ENCODE results near the gene SNAPC2.
"Not testable (repeated sequence)": the region's sequence is repeated elsewhere in the genome, so short reads cannot be mapped to it uniquely, and the experiment has no call there.

Gene SNAPC2

DNA sequence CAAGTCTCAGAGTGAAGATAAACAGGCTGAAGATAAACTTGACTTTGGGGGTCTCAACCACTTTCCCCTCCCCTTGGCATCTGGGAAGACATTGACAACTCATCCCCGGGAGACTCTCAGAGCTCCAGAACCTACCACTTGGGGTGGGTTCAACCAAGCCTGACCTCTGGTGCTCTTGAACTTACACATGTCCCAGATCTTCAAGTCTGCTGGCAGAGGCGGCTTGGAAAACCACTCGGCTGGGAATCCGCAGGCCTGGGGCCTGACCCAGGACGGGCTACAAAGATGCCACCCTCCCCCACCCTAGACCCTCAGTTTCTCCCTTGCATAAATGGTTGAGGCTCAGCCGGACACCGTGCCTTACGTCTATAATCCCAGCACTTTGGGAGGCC, 31.3 kb upstream of the SNAPC2 start:
- DNase-seq (ENCODE audit: low spot score): no peak

DNA sequence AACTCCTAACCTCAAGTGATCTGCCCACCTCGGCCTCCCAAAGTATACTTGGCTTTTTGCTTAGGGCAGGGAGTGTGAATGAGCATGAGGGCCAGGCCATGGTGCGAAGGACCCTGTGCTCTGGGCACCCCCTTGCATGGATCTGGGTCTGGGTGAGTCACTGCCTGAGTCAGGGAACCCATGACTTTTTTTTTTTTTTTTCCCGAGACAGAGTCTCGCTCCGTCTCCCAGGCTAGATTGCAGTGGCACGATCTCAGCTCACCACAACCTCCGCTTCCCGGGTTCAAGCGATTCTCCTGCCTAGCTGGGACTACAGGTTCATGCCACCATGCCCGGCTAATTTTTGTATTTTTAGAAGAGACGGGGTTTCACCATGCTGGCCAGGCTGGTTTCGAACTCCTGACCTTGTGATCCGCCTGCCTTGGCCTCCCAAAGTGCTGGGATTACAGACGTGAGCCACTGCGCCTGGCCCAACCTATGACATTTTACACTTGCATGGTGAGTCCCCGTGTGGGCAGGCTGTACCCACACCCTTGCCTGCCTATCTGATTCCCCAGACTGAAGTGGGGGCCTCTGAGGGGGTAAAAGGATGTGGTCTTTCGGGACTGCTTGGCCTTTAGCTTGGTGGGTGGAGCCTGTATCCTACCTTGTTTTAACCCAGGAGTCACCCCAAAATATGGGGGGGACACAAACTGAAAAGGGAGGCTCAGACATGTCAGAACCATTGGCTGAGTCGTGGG, 26.6 kb upstream of the SNAPC2 start:
- not testable (repeated sequence) for DNase-seq (ENCODE audit: low spot score)

DNA sequence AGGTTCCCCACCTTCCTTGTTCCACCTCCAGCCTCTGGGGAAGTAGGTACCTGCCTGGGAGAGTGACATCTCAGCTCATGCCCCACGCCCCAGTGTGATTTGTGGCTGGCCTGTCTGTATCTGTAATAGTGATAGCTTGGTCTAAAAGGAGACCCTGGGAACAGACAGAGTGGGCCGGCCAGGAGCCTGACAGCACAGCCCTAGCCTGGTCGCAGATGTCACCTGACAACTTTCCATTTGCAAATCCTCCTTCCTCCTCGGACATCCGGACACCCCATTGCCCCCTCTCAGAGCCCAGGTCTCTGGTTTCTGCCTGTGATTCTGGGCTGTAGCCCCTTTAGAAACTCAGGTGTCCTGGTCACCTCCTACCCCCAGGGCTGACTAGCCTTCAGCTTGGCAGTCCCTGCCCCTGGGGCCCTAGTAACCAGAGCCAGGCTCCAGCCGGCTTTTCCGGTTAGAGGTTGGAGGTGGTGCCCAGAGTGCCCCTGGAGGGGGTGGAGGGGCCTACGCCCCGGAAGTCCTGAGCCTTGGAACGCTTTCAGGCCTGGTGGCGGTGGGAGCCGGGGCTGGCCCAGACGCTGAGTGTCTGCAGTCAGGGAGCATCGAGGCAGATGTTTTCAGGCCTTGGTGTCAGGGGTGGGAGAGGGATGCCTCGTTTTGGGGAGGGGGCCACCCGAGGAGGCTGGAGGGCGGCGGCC, 25.4 kb upstream of the SNAPC2 start:
- no peak for DNase-seq (ENCODE audit: low spot score)

DNA sequence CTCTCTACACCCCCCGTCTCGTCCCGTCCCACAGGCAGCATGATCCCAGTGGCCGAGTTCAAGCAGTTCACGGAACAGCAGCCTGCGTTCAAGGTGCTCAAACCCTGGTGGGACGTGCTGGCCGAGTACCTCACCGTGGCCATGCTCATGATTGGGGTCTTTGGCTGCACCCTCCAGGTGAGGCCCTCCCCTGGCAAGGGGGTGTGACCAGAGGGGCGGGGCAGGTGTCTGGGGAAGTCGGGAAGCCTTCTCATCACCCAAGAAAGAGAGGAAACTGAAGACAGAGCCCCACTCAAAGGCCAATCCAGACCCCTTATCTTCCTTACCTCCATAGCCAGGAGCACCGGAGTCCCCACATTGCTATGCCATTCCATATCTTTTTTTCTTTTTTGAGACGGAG, 24.6 kb upstream of the SNAPC2 start:
- DNase-seq (ENCODE audit: low spot score): no peak

DNA sequence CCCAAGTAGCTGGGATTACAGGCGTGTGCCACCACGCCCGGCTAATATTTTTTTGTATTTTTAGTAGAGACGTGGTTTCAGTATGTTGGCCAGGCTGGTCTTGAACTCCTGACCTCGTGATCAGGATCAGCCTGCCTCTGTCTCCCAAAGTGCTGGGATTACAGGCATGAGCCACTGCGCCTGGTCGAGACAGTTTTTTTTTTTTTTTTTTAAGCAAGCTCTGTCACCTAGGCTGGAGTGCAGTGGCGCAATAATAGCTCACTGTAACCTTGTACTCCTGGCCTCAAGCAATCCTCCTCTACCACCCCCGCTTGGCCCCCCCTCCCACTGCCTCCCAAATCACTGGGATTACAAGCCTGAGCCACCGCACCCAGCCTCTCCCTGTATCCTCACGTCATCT, 22.8 kb upstream of the SNAPC2 start:
- no peak for DNase-seq (ENCODE audit: low spot score)

DNA sequence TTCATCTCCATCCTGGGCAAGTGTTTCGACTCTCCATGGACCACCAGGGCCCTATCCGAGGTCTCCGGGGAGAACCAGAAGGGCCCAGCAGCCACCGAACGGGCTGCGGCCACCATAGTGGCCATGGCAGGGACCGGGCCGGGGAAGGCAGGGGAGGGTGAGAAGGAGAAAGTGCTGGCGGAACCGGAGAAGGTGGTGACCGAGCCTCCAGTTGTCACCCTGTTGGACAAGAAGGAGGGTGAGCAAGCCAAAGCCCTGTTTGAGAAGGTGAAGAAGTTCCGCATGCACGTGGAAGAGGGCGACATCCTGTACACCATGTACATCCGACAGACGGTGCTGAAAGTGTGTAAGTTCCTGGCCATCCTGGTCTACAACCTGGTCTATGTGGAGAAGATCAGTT, 21.2 kb upstream of the SNAPC2 start:
- DNase-seq (ENCODE audit: low spot score): no peak

DNA sequence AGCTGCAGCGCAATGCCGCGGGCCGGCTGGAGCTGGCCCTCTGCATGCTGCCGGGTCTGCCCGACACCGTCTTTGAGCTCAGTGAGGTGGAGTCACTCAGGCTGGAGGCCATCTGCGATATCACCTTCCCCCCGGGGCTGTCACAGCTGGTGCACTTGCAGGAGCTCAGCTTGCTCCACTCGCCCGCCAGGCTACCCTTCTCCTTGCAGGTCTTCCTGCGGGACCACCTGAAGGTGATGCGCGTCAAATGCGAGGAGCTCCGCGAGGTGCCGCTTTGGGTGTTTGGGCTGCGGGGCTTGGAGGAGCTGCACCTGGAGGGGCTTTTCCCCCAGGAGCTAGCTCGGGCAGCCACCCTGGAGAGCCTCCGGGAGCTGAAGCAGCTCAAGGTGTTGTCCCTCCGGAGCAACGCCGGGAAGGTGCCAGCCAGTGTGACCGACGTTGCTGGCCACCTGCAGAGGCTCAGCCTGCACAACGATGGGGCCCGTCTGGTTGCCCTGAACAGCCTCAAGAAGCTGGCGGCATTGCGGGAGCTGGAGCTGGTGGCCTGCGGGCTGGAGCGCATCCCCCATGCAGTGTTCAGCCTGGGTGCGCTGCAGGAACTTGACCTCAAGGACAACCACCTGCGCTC, 20.3 kb upstream of the SNAPC2 start:
- no peak for DNase-seq (ENCODE audit: low spot score)

DNA sequence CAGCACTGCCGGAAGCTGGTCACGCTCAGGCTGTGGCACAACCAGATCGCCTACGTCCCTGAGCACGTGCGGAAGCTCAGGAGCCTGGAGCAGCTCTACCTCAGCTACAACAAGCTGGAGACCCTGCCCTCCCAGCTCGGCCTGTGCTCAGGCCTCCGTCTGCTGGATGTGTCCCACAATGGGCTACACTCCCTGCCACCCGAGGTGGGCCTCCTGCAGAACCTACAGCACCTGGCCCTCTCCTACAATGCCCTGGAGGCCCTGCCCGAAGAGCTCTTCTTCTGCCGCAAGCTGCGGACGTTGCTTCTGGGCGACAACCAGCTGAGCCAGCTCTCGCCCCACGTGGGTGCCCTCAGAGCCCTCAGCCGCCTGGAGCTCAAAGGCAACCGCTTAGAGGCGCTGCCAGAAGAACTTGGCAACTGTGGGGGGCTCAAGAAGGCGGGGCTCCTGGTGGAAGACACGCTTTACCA, 19.7 kb upstream of the SNAPC2 start:
- no peak for DNase-seq (ENCODE audit: low spot score)

DNA sequence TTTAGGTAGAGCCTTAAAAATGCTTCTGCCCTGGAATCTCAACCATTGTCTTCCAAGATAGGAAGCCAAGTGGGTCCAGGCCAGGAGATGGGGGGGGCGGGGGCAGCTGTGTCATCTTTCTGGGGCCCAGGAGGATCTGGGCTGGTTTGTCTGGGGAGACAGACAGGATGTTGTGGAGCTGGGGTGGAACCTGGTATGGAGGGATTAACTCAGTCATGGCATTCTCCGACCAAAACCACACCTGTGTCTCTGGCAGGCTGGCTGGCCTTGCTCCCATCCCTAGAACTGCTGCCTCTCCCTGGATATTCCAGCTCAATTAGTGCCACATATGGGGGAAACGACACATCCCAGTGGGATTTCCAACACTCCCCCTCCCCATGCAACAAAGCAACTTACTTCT, 19.2 kb upstream of the SNAPC2 start:
- no peak for DNase-seq (ENCODE audit: low spot score)

DNA sequence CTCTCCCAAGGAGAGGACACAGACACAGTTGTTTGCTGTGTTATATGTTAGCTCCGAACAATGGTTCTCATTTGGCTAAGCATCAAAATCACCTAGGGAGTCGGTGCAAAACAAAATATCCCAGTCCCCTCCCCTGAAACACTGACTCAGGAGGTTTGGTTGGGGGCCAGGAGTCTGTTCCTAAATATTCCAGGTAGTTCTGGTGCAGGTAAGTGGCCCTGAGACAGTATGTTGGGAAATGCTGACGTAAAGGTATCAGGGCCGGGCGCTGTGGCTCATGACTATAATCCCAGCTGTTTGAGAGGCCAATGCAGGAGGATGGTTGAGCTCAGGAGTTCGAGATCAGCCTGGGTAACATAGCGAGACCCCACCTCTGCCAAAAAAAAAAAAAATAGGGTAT, 18.8 kb upstream of the SNAPC2 start:
- no peak for DNase-seq (ENCODE audit: low spot score)

DNA sequence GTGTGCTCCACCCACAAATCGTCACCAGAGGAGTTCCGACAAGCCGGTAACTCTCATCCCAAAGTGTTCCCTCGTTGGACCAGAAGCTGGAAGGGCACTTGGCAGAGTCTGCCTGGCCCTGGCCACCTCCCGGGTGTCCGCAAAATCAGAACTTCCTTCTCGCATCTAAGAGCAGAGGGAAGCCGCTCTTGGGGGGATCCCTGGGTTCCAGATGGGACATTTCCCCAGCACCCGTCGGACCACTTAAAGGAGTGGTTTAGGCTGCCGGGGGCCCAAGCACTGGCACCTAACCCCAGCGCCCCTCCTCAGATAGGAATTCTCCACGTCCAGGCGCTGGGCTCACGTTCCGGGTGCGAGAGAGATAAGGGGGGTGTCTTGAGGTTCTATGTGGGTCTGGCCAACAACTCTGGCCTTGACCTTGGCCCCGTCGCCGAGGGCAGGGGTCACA, 17.3 kb upstream of the SNAPC2 start:
- no peak for DNase-seq (ENCODE audit: low spot score)

DNA sequence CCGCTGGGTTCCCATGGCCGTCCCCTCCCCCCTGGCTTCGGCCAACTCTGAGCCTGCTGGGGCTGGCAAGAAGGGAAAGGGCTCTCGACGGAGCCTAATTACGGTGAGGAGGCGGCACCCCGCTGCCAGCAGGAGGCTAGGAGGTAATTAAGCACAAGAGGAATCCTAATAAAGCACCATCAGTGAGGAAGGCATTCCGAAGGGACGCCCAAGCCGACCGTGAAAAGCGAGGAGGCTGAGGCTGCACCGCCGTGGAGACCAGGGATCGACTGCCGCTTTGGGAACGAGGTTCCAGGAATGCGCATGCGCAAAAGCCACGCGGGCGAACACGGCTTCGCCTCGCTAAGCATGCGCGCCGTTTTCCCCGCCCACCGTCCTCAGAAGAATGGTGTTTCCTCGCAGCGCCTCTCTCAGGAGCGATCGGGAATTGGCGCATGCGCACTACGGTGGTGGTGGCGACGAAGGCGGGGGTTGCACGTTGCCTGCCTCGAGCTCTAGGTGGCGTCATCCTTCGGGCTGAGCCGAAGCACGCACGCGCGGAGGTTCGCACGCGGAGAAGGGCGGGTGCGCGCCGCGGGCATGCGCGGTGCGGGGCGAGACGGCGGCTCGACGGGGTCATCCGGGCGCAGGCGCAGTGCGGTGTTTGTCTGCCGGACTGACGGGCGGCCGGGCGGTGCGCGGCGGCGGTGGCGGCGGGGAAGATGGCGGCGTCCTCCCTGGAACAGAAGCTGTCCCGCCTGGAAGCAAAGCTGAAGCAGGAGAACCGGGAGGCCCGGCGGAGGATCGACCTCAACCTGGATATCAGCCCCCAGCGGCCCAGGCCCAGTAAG, 16.7 kb upstream of the SNAPC2 start, which contains the start of gene MAP2K7:
TSS of gene MAP2K7 (plus strand) at position 634 of the 830 bp plus-strand sequence. CDS start at position 702, 68 bp downstream.
- peak; percentile 99 for DNase-seq (ENCODE audit: low spot score)

DNA sequence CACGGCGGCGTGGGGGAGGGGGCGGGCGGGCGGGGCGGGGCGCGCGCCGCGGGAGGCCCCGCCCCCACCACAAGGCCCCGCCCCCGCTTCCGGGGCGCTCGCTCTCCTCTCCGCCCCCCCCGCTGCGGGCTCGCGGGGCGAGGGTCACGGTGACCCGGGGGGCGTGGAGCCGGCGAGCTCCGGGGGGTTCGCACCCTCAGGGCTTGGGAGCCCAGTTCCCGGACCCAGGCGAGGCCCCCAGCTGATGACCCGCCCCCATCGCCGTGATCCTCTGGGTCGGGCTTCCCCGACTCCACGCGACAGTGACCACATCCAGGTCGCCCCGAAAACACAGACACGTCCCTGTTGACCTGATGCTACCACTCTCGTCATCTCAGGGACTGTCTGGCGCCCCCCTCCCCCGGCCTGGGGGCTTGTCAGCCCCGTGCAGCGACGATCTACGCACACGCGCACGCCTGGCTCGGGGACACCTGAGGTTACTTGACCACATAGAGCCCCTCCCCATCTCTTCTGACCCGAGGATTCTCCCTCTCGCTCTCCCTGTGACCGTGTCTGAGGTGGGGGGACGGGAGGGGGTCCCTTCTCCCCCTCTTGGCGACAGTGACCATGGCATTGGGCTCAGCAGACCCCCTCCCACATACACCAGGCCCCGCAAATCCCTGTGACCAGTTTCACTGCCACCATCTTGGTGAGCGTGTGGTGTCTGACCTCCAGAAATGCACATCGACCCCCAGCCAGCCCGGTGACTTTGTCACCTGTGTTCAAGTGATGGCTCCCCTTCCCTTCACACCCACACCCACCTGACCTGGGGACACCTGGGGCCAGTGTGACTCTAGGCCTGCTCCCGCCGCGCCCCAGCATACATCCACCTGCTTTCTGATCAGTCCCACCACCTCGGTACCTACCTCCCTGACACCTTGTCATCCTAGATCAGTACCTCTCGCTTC, 15.8 kb upstream of the SNAPC2 start:
- DNase-seq (ENCODE audit: low spot score): no peak

DNA sequence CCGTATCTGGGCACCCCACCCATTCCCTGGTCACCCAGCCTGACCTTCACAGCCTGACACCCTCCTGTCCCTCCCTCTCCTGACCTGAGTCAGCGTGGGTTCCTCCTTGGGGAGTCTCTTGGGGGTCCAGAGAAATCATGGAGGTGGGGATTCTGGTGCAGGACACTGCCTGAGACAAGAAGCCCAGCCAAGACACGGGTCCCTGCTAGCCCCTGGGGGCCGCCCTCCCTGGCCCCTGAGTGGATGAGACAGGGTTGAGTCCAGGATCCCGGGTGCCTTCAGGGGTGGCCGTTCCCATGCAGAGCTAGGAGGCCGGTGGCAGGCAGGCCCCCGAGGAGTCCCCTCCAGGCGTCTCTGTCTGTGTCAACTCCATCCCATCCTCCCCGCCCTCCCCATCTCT, 14.9 kb upstream of the SNAPC2 start:
- no peak for DNase-seq (ENCODE audit: low spot score)

DNA sequence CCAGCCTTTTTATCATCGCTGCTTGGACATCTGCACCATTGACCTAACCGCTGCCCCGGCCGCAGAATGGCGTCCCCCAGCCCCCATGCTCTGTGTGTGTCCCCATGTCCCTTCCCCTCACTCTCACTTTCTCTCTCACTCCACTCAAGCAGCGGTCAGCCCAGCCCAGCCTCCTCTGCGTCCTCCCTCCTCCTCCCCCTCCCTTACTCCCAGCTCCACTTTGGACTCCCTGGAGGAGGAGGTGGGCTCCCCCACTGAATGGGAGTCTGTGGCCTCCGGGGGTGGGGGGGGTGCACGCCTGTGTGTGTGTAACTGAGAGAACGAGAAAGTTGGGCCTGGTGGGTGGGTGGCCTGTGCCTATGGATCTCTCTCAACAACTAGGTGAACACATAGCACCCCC, 14.3 kb upstream of the SNAPC2 start:
- DNase-seq (ENCODE audit: low spot score): no peak

DNA sequence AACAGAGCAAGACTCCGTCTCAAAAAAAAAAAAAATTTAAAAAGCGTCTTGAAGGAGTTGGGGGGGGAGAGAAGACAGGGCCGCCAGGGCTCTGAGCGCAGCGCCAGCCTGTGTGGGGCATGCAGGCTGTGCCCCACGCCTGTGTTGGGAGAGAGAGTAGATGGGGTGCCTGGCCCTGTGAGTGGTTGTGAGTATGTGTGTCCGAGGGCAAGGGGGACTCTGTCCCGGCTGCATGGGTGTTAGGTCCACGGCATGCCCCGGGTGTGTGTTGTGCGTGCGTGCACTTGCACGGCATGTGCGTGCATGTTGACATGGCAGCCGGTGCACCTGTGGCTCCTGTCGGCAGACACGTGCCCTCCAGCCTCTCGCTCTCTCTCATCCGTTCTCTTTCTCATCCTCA, 13.0 kb upstream of the SNAPC2 start:
- DNase-seq (ENCODE audit: low spot score): no peak

DNA sequence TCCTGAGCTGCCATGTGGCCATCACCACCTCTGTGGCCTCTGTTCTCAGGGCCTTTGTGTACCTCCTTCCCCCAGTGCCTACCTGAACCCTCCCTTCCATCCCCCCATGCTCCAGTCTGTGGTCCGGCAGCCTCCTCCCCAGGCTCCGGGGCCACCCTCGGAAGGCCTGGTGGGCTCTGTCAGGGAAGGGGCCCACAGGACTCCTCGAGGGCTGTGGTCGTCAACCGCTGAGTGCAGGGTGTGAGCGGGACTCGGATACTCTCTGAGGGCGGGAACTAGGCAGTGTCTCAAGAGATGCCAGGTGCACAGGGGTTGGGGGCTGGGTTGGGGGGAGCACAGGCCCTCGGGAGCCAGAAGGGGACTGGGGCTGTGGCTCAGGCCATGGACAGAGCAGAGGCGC, 12.6 kb upstream of the SNAPC2 start:
- DNase-seq (ENCODE audit: low spot score): no peak

DNA sequence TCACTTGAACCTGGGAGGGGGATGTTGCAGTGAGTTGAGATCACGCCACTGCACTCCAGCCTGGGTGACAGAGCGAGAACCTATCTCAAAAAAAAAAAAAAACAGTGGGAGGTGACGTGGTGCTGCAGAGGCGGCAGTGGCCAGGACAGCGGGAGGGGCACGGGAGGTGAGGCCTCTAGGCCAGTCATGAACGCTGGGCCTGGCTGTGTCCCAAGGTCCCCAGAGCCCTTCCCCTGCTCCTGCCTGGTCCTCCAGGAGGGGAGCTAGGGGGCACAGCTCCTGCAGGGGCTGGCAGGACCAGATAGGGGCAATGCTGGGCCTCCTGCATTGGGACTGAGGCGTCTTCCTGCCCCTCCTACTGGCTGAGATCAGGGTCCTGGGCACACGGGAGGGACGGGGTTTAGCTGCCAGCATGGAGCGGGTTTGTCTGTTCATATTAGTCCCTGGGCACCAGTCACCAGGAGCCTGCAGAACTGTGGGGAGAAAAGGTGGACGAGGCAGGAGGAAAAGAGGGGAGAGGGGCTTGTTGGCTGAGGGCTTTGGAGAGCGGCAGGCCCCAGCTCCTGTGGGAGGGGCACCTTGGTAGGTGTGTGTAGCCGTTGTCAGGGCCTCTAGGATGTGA, 11.9 kb upstream of the SNAPC2 start:
- DNase-seq (ENCODE audit: low spot score): no peak

DNA sequence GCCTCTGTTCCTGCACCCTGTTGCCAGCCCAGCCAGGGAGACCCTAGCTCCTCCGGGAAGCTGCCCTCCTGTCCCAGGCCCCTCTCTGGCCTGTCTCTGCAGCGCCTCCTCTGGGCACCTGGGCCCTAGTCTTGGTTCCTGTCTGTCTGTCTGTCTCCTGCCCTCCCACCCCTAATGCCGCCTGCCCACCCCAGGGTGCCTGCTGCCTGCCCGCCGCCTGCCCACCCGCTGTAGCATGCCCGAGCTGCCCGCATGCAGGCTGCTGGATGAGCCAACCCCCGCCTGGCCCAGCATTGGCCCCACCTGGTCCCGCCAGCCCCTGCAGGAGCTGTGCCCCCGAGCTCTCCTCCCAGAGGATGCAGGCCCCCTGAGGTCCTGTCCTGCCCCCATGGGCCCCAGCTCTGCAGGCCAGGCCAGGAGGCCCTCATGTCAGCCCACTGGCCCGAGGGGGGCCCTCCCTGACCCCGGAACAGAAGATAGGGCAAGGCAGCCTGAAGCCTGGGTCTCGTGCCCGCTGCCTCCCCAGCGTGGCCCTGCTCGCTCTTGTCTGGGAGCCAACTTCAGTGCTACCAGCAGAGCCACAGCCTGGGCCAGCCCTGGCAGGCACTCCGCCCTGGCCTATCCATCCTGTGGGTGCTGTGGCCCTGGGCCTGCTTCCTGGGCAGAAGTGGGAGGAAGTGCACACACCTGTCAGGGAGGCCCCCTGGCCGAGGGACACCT, 11.2 kb upstream of the SNAPC2 start:
- DNase-seq (ENCODE audit: low spot score): no peak
